GM12878 (cell line): Measurements from ENCODE around the gene PPP2R5B.

Source experiments
- BCLAF1 ChIP-seq: fragments of 450-650 bp; IDR thresholded peaks from 2 replicates; pipeline ENCODE4 v1.6.1; 2017; ENCODE audit warnings: antibody characterized with exemption, mild to moderate bottlenecking, moderate library complexity
- BRCA1 ChIP-seq: IDR thresholded peaks from 2 replicates; pipeline ENCODE4 v1.6.1; 2011; ENCODE audit warnings: low read depth, low read length, improper control_type of control experiment
- CREM ChIP-seq: IDR thresholded peaks from 2 replicates; pipeline ENCODE4 v1.6.1; 2014; ENCODE audit warnings: antibody characterized with exemption, low read depth
- CTCF ChIP-seq, 3 experiments: IDR thresholded peaks in 2 of 3; conservative IDR thresholded peaks in 1 of 3; 2 replicates each; pipeline ENCODE4 v1.5.1; 2011; ENCODE audit warnings: low read depth in 3 of 3, low read length in 3 of 3, mild to moderate bottlenecking in 3 of 3, control low read depth in 2 of 3, moderate library complexity in 2 of 3, inconsistent platforms in 1 of 3, mixed read lengths in 1 of 3; ENCODE audit not compliant: control insufficient read depth in 2 of 3, insufficient read depth in 1 of 3; ENCODE audit errors: extremely low read depth in 1 of 3
- GATAD2B ChIP-seq: fragments of 450-650 bp; conservative IDR thresholded peaks from 2 replicates; pipeline ENCODE4 v1.6.1; 2017; ENCODE audit warnings: low read depth, mild to moderate bottlenecking, moderate library complexity
- HCFC1 ChIP-seq: fragments of 150-350 bp; IDR thresholded peaks from 2 replicates; pipeline ENCODE4 v1.6.1; 2014; ENCODE audit warnings: low read length
- MAX ChIP-seq: IDR thresholded peaks from 2 replicates; pipeline ENCODE4 v1.6.1; 2012; ENCODE audit warnings: low read depth, low read length, improper control_type of control experiment
- MTA2 ChIP-seq: fragments of 450-650 bp; IDR thresholded peaks from 2 replicates; pipeline ENCODE4 v1.6.1; 2016; ENCODE audit warnings: low read depth, mild to moderate bottlenecking, moderate library complexity
- POLR2A ChIP-seq: IDR thresholded peaks from 2 replicates; pipeline ENCODE4 v1.6.1; 2011; ENCODE audit warnings: low read depth, mild to moderate bottlenecking, low read length
- RBBP5 ChIP-seq: fragments of 200-600 bp; sonication (generic); conservative IDR thresholded peaks from 2 replicates; pipeline ENCODE4 v1.6.1; 2016
- SIX5 ChIP-seq: IDR thresholded peaks from 2 replicates; pipeline ENCODE4 v1.6.1; 2011; ENCODE audit warnings: mild to moderate bottlenecking, low read depth, low read length, moderate library complexity; ENCODE audit not compliant: severe bottlenecking
- TARDBP ChIP-seq: IDR thresholded peaks from 2 replicates; pipeline ENCODE4 v1.6.1; 2016; ENCODE audit warnings: borderline replicate concordance
- TCF12 ChIP-seq: IDR thresholded peaks from 2 replicates; pipeline ENCODE4 v1.6.1; 2011; ENCODE audit warnings: low read depth, mild to moderate bottlenecking, low read length
- YY1 ChIP-seq: IDR thresholded peaks from 2 replicates; pipeline ENCODE4 v1.6.1; 2011; ENCODE audit warnings: low read depth, mild to moderate bottlenecking, low read length

GRCh38 chr11:64893194-64894069 is 31.1 kb upstream of the PPP2R5B start:
- TF ChIP-seq POLR2A (peak; percentile 10; the same call in 1 of the 2 replicates), YY1 (no peak), TCF12 (no peak), BCLAF1 (no peak), CREM (no peak), TARDBP (no peak), BRCA1 (no peak), CTCF (IDR thresholded peaks at IDR 0.05 in 2 of 3, conservative IDR thresholded peaks at IDR 0.05 in 1 of 3; ENCODE audit: control insufficient read depth in 2 of 3, extremely low read depth in 1 of 3, insufficient read depth in 1 of 3, low read depth in 3 of 3, low read length in 3 of 3) (no peak), SIX5 (no peak), HCFC1 (no peak), RBBP5 (no peak), MAX (no peak), GATAD2B (no peak), MTA2 (no peak)
